Measurements from ENCODE around the gene SOAT2.
"Not testable (repeated sequence)": the region's sequence is repeated elsewhere in the genome, so short reads cannot be mapped to it uniquely, and the experiment has no call there.

The SOAT2 gene

GRCh38 chr12:53101931-53102781 is 1.1 kb upstream of the SOAT2 start:
- no peak for DNase-seq (ENCODE audit: low read depth in 2 of 2)

DNA sequence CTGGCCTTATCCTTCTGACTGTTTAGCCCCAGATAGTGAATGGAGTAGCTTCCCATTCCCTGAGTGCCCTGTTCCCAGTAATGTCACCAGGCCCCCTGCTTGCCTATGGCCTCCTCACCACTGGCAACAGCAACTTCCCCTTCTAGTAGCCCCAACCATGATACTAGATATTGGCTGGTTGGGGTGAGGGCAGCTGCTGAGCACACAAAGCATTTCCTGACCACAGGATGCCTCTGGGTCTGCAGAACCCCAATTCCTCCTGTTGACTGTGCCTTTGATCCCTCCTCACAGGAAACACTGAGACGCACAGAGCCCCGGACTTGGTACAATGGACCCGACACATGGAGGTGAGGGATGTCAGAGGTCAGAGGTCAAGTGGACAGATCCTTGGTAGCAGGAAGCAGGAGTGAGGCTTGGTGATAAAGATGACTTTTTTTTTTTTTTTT is 597 bp downstream of the SOAT2 start:
- no peak for DNase-seq (ENCODE audit: low read depth in 2 of 2)

GRCh38 chr12:53105256-53105655 is 2.0 kb downstream of the SOAT2 start:
- DNase-seq (ENCODE audit: low read depth in 2 of 2): no peak

DNA sequence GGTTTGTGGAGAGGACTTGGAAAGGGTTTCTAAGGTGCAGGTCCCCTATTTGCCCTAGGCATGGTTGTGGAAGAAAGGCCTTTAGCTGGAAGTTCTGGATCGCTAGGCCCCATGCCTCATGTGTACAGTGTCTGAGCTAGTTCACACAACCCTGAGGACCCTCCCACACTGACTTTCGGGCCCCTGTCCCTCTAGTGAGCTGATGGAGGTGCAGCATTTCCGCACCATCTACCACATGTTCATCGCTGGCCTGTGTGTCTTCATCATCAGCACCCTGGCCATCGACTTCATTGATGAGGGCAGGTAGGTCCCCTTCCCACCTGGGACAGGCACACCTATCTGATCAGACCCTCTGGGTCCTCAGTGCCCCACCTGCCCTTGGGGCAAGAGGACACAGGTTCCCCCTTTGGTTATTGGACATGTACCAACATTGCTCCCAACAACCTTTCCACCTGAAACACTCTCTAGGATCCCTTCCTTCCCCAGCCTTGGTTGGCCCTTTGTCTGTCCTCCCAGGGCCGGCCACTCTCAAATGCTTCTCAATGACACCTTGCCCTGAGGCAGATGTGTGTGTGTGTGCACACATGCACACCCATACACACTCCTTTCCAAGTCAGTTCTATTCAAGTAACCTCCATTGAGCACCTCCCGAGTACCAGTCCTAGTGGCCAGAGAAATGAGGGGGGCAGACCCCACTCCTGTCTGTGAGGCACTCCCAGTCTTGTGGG is 2.6 kb downstream of the SOAT2 start:
- DNase-seq (ENCODE audit: low read depth in 2 of 2): no peak

DNA sequence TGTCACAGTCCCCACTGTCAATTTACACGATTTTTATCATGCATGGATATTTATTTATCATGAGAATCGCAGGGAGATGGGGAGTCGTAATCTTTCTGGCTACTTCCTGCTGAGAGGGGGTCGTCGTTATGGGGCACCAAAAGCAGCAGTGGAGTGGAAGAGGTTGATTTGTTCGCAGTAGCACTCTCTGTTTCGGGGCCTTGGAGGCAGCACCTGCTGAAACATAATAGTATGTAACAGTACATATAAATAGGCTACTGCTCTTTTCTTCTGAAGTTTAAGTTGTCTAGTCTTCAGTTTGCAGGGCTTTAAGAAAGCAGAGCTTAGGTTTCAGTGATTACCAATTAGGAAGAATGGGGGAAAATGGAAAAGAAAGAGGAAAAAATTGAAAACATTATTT is 3.8 kb downstream of the SOAT2 start:
- no peak for DNase-seq (ENCODE audit: low read depth in 2 of 2)

- DNase-seq (ENCODE audit: low read depth in 2 of 2): not testable (repeated sequence)
Measured at GRCh38 chr12:53112431-53112830, 9.1 kb downstream of the SOAT2 start.

DNA sequence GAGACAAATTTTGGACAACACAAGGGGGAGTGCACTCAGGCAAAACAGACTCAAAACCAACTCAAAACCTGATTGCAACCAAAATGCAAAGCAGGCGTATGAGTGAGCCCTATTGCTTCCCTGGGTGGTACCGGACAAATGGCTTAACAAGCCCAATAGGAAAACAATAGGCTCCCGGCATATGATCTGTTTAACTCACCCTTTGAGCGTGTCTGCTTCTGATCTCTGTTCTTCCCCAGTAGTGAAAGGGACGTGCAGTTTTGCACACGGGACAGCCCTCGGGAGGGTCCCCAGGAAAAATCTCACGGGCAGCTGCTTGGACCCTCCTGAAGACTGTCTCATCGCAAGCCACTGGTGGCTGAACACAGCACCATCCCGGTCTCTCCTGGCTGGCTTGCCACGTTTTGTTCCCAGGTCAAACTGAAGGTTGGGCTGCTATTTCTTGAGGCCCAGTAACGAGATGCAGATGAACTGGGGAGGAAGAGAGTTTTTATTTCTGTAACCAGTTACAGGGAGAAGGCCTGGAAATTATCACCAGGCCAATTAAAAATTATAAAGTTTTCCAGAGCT is 9.9 kb downstream of the SOAT2 start:
- no peak for DNase-seq (ENCODE audit: low read depth in 2 of 2)

- no peak for DNase-seq (ENCODE audit: low read depth in 2 of 2)
Measured at GRCh38 chr12:53113951-53114350, 10.7 kb downstream of the SOAT2 start.

DNA sequence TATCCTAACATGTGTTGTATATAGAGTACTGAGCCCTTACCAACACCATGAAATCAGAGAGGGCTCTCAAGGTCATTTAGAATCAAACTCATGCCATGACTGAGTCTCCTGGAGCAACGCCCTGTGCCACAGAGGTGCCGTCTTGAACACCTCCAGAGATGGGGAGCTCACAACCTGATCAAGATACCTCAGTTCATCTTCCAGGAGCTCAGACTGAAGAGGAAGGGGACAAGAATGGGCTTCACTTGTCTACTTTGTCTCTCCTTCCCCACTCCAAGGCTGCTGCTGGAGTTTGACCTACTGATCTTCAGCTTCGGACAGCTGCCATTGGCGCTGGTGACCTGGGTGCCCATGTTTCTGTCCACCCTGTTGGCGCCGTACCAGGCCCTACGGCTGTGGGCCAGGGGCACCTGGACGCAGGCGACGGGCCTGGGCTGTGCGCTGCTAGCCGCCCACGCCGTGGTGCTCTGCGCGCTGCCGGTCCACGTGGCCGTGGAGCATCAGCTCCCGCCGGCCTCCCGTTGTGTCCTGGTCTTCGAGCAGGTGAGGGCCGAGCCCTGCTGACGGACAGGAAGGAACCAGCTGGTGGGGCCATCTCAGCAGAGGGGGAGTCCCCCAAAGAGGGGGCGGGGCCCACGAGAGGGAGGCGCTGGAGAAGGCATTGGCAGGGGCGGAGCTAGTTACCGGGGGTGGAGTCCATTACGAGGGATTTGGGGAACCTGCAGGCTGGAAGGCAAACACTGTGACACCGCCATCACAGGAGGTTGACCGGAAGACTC is 12.0 kb downstream of the SOAT2 start:
- no peak for DNase-seq (ENCODE audit: low read depth in 2 of 2)

DNA sequence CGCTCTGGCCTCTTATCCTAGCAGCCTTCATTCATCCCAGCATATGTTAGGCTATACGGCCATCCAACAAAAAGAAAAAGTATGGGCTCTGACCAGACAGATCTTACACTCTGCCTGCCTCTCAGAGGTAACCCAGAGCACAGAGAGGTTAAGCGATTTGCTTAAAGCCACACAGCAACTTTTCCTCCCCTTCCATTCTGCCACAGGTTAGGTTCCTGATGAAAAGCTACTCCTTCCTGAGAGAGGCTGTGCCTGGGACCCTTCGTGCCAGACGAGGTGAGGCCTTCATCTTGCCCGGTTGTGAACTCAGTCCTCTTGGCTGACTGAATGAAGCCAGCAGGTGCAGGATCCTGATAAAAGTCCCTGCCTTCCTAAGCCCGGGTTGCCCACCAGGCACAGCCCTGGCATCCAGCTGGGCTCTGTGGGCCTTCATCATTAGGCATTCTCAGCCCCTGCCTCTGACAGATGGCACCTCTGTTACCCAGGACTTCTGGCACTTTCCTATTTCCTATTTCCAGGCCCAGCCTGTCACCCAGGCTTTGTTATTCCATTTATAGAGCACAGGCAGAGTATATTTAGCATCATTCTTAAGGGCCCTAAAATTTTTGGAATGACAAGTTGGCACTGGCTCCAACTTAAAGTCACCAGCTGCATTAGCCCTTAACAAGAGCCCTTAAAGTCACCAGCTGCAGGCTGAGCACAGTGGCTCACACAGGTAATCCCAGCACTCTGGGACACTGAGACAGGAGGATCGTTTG is 12.8 kb downstream of the SOAT2 start:
- no peak for DNase-seq (ENCODE audit: low read depth in 2 of 2)

DNA sequence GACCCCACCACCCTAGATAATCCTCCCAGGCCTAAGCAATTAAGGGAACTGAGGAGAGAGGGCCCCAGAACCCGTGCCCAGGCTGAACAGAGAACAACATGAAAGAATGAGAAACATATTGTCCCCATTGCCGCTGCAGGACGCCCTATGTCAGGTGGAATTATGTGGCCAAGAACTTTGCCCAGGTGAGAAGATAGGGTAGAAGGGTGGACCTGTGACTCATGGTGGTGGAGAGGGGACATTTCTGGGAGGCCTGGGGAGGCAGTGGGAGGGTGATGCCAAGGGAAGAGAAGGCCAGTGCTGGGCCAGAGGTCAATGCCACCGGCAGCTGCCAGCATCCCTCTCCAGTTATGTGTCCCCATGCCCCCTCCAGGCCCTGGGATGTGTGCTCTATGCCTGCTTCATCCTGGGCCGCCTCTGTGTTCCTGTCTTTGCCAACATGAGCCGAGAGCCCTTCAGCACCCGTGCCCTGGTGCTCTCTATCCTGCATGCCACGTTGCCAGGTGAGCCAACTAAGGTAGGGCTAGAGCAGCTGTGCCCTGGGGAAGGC is 15.5 kb downstream of the SOAT2 start:
- DNase-seq (ENCODE audit: low read depth in 2 of 2): no peak

DNA sequence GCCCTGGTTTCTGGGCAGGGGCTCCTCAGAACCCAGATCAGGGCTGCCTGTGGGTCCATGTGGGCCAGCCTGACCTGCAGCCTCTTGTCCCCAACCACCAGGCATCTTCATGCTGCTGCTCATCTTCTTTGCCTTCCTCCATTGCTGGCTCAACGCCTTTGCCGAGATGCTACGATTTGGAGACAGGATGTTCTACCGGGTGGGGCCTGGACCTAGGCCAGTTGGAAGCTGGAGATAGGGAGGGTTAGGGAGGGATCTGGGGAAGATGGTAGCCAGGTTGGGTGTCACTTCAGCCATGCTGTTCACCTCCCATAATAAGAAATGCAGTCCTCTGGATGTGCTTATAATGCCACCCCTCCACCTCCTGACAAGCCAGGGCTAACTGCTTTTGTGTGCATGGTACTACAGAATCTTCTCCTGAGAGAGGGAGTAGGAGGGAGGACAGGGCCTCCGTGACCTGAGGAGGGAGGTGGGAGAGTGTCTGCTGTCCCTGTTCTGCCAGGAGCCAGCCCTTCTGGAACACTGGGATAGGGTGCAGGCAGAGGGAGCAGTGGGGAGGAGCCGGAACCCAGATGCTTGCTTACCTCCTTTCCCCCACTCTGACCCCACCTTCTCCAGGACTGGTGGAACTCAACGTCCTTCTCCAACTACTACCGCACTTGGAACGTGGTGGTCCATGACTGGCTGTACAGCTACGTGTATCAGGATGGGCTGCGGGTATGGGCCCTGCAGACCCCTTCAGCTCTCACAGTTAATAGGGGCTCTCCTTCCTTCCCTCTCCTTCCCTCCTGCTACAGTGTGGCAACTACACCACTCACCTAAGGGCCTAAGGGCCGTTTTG is 17.6 kb downstream of the SOAT2 start:
- DNase-seq (ENCODE audit: low read depth in 2 of 2): no peak

DNA sequence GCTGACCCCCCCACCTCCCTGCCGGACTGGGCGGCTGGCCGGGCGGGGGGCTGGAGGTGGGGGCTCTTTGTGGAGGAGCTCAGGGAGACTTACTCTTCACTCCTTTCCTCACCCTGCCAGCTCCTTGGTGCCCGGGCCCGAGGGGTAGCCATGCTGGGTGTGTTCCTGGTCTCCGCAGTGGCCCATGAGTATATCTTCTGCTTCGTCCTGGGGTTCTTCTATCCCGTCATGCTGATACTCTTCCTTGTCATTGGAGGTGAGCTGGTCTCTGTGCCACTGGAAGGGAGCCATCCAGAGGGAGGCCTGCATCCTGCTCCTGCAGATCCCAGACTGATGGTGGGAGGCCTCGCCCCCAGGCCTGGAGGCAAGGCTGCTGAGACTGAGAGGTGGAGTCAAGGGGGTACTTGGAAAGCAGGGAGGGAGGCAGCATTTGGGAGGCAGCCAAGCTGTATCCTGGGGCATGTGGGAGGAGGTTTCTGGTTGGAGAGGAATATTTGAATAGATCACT is 19.7 kb downstream of the SOAT2 start:
- no peak for DNase-seq (ENCODE audit: low read depth in 2 of 2)

GRCh38 chr12:53123578-53124351 is 20.5 kb downstream of the SOAT2 start:
- DNase-seq (ENCODE audit: low read depth in 2 of 2): no peak

DNA sequence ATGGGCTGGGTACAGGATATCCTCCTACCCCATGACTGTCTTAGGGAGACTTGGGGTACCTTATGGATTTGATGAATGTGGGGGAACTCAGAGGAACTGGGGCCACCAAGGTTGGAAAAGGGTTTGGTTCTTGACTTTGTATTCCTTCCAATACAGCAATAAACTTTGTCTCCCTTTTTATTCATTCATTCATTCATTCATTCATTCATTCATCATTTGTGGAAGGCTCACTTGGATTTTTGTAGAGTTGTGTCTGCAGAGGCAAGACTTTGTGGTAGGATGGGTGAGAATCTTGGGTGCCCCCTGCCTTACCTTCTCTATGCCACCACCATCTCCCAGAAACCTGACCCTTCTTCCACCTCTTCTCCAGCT is 21.1 kb downstream of the SOAT2 start:
- DNase-seq (ENCODE audit: low read depth in 2 of 2): no peak

DNA sequence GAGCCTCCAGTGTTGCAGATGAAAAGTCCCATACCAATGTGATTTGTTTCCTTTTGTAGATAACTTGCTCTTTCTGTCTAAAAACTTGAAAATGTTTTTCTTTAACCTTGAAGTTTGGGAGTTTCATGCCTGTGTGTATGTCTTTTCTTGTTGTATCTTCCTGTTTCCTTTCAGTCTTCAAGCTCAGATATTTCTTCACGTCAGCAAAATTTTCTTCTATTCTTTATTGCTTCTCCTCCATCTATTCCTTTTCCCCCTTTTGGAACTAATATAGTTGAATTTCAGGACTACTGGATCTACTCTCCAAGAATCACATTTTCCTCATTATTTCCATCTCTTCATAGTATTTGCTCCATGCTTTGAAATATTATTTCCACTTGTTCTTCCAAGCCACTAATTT is 23.9 kb downstream of the SOAT2 start:
- no peak for DNase-seq (ENCODE audit: low read depth in 2 of 2)

DNA sequence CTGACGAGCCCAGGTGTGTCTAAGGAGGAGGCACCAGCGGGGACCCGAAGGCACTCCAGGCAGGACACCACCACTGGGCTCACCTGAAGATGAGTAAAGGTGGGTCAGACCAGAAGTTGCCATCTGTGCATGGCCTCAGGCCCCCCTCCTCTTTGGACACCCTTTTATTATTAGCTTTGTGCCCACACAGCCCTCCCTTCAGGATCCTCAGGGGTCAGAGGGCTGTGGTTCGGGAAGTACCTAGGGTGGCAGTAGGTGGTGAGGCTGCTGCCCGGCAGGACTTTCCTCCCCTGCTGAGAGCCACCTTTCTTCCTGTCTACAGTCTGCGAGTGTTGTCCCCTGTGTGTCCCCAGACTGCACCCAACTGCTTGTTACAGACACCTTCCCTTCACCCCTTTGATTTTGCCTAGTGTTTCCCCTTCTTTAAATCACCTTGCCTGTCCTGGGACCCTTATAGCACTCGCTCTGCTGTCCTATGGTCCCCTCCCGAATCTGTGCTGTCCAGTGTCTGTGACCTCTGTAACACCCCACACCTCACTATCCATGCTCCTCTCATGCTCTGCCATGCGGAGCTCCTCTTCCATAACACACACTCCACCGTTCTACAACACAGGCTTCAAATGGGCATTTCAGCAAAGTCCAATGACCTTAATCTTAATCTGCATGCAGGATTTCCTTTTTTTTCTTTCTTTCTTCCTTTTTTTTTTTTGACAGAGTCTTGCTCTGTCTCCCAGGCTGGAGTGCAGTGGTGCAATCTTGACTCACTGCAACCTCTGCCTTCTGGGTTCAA is 25.7 kb downstream of the SOAT2 start:
- no peak for DNase-seq (ENCODE audit: low read depth in 2 of 2)

DNA sequence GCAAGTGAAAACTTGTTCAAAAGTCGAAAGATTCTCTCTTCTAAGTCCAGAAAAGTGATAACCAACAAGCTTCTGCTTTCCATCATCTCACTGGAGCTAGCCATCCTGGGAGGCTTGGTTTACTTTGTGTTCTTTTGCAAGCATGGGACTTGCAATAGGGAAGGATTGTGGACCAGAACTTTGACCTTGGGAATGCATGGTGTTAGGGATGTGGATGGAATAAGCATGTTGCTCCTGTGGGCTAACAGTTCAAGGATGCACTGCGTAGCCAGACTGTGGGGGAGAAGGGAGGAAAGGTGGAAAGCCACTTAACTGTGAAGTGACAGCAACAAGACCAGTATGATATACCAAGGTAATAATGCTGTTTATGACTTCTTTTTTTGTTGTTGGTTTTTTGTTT is 28.6 kb downstream of the SOAT2 start:
- no peak for DNase-seq (ENCODE audit: low read depth in 2 of 2)
